SK-N-SH (cell line): ENCODE results near the gene SMAP1. TPM values are rescaled to one million over a fixed set of nuclear protein-coding genes. Genes with fewer than 3 reads are reported as not detected.

Source experiments
- CTCF ChIA-PET: fragments of 300-600, 350-600 bp; formaldehyde crosslinking; extraction: SDS; loops from one replicate; lab custom pipeline; 2021; lab: Yijun Ruan, JAX
- POLR2A ChIA-PET: fragments of 350-600 bp; sonication (Branson Sonifier 250); formaldehyde crosslinking; extraction: SDS; loops from one replicate; lab custom pipeline; 2020; ENCODE audit warnings: antibody characterized with exemption, inconsistent platforms; lab: Yijun Ruan, JAX
- DNase-seq: peaks from one replicate; pipeline ENCODE4 v3.0.0; 2012
- H2AFZ ChIP-seq: fragments of 200-600 bp; sonication (generic); 2 replicates; pipeline ENCODE4 v1.8.1; 2016; ENCODE audit warnings: antibody characterized with exemption, mild to moderate bottlenecking, low read depth
- H3F3A ChIP-seq: fragments of 200-600 bp; sonication (generic); replicated peaks from 2 replicates; pipeline ENCODE3; 2016; ENCODE audit warnings: antibody characterized with exemption, mild to moderate bottlenecking; ENCODE audit not compliant: insufficient read depth
- H3K27ac ChIP-seq, 2 experiments: fragments of 200-500 bp in 1 of 2; fragments of 200-600 bp in 1 of 2; sonication (Bioruptor generic) in 1 of 2; sonication (generic), shearing (Covaris generic) in 1 of 2; 2 replicates each; pipeline versions ENCODE4 v1.5.1 to v1.6.1; 2014 to 2016; ENCODE audit warnings: low read depth in 2 of 2, inconsistent platforms in 1 of 2, low read length in 1 of 2, mild to moderate bottlenecking in 1 of 2, mixed read lengths in 1 of 2
- H3K27me3 ChIP-seq: fragments of 200-600 bp; sonication (generic), shearing (Covaris generic); 2 replicates; pipeline ENCODE4 v1.6.1; 2016; ENCODE audit warnings: mixed run types; ENCODE audit not compliant: insufficient read depth
- H3K36me3 ChIP-seq, 2 experiments: fragments of 200-500 bp in 1 of 2; fragments of 200-600 bp in 1 of 2; sonication (Bioruptor generic) in 1 of 2; sonication (generic) in 1 of 2; replicated peaks in 1 of 2; 2 replicates each; pipeline versions ENCODE3 to v1.5.1; 2014 to 2016; ENCODE audit warnings: low read length in 1 of 2, mild to moderate bottlenecking in 1 of 2; ENCODE audit not compliant: insufficient read depth in 2 of 2, control insufficient read depth in 1 of 2
- H3K4me1 ChIP-seq, 2 experiments: fragments of 200-500 bp in 1 of 2; fragments of 200-600 bp in 1 of 2; sonication (Bioruptor generic) in 1 of 2; sonication (generic), shearing (Covaris generic) in 1 of 2; 2 replicates each; pipeline versions ENCODE4 v1.5.1 to v1.6.1; 2014 to 2016; ENCODE audit warnings: low read depth in 1 of 2, low read length in 1 of 2, mixed run types in 1 of 2; ENCODE audit not compliant: insufficient read depth in 2 of 2, control insufficient read depth in 1 of 2
- H3K4me2 ChIP-seq: fragments of 200-600 bp; sonication (generic), shearing (Covaris generic); 2 replicates; pipeline ENCODE4 v1.6.1; 2017; ENCODE audit warnings: mixed run types
- H3K4me3 ChIP-seq, 2 experiments: fragments of 200-500 bp in 1 of 2; fragments of 200-600 bp in 1 of 2; sonication (Bioruptor generic) in 1 of 2; sonication (generic), shearing (Covaris generic) in 1 of 2; 2 replicates each; pipeline versions ENCODE4 v1.5.1 to v1.8.1; 2014 to 2016; ENCODE audit warnings: low read depth in 2 of 2, inconsistent platforms in 1 of 2, low read length in 1 of 2, mild to moderate bottlenecking in 1 of 2, mixed read lengths in 1 of 2, moderate library complexity in 1 of 2
- H3K79me2 ChIP-seq: fragments of 200-600 bp; sonication (generic); 2 replicates; pipeline ENCODE4 v1.8.1; 2017; ENCODE audit warnings: mild to moderate bottlenecking; ENCODE audit not compliant: insufficient read depth
- H3K9ac ChIP-seq: fragments of 200-600 bp; sonication (generic); 2 replicates; pipeline ENCODE4 v1.6.1; 2017; ENCODE audit warnings: mixed run types
- H3K9me2 ChIP-seq: fragments of 200-600 bp; sonication (generic); 2 replicates; pipeline ENCODE4 v1.6.1; 2017; ENCODE audit warnings: mixed run types
- H3K9me3 ChIP-seq: fragments of 200-600 bp; sonication (generic); 2 replicates; pipeline ENCODE4 v1.6.1; 2017; ENCODE audit warnings: mixed run types, mild to moderate bottlenecking, moderate library complexity
- H4K20me1 ChIP-seq: fragments of 200-600 bp; sonication (generic); 2 replicates; pipeline ENCODE4 v1.6.1; 2017; ENCODE audit warnings: mild to moderate bottlenecking, mixed run types; ENCODE audit not compliant: insufficient read depth
- CHD2 ChIP-seq: fragments of 150-350 bp; IDR thresholded peaks from 2 replicates; pipeline ENCODE4 v1.6.1; 2018; ENCODE audit warnings: low read length; ENCODE audit not compliant: partially characterized antibody
- FOXJ3 ChIP-seq: sonication (generic); formaldehyde crosslinking; IDR thresholded peaks from 2 replicates; pipeline ENCODE4 v1.5.1; 2020; ENCODE audit warnings: mild to moderate bottlenecking, missing genetic modification reagents
- FOXM1 ChIP-seq: IDR thresholded peaks from 2 replicates; pipeline ENCODE4 v1.4.0; 2012; ENCODE audit warnings: low read depth, mild to moderate bottlenecking
- GATA2 ChIP-seq: sonication (generic); formaldehyde crosslinking; IDR thresholded peaks from 2 replicates; pipeline ENCODE4 v1.5.0; 2020; ENCODE audit warnings: mild to moderate bottlenecking, missing genetic modification reagents
- IRF3 ChIP-seq: fragments of 150-350 bp; IDR thresholded peaks from 2 replicates; pipeline ENCODE4 v1.6.1; 2016; ENCODE audit warnings: mild to moderate bottlenecking, low read depth, low read length
- JUND ChIP-seq: IDR thresholded peaks from 2 replicates; pipeline ENCODE4 v1.4.0; 2012
- MAX ChIP-seq: IDR thresholded peaks from 2 replicates; pipeline ENCODE4 v1.4.0; 2012; ENCODE audit warnings: low read depth
- PBX3 ChIP-seq: IDR thresholded peaks from 2 replicates; pipeline ENCODE4; 2012
- SIN3A ChIP-seq: IDR thresholded peaks from 2 replicates; pipeline ENCODE4 v1.6.1; 2012; ENCODE audit warnings: low read depth, mild to moderate bottlenecking, low read length, moderate library complexity, borderline replicate concordance
- USF1 ChIP-seq: IDR thresholded peaks from 2 replicates; pipeline ENCODE4 v1.4.0; 2012; ENCODE audit warnings: low read depth, borderline replicate concordance
- USF2 ChIP-seq: fragments of 150-350 bp; IDR thresholded peaks from 2 replicates; pipeline ENCODE4 v1.6.1; 2017; ENCODE audit warnings: antibody characterized with exemption, low read length, low read depth, borderline replicate concordance
- WGBS: methylation state at CpG from one replicate; pipeline ENCODE4 v1.1.6; 2017; ENCODE audit warnings: low lambda C conversion rate; 5-methylcytosine and 5-hydroxymethylcytosine counted together
- polyA plus RNA-seq, 3 experiments: library from polyadenylated mRNA; depleted of rRNA; stranded (reverse); fragments of >200 nt; gene quantifications; 2 replicates each; pipeline ENCODE4 v1.2.3, GENCODE V29; 2012

Gene SMAP1
- polyA plus RNA-seq, 1 of the 3 experiments (the other 2 are of a cell fraction): 12.6 TPM

- no peak for TF ChIP-seq IRF3
- no peak for TF ChIP-seq PBX3
- no peak for TF ChIP-seq GATA2
- TF ChIP-seq FOXJ3 (CRISPR knock-in tag): no peak
Observed at GRCh38 chr6:70680396-70680795, 12.7 kb downstream of the SMAP1 start (continued).

- no peaks in the 10 kb centered on the region for H3K27me3 ChIP-seq
- H3K27ac ChIP-seq: no peak overlapping the region
- H3K9me2 ChIP-seq: no peaks in the 10 kb centered on the region
- 5% methylated on average over 1 of the region's 1 CpG for WGBS
- no peak overlapping the region for H3K9ac ChIP-seq
- no peaks in the 10 kb centered on the region for H3K4me1 ChIP-seq
- no peak overlapping the region for H3K4me2 ChIP-seq
- peaks cover 43% of the 10 kb centered on the region for H3K79me2 ChIP-seq
- H3F3A ChIP-seq: peaks cover 14% of the 10 kb centered on the region
- no peaks in the 10 kb centered on the region for H3K9me3 ChIP-seq
- H3K36me3 ChIP-seq: no peaks in the 10 kb centered on the region
- peaks cover 13% of the 10 kb centered on the region for H4K20me1 ChIP-seq
- ChIA-PET POLR2A (no interaction called here), CTCF (interaction anchor here (0.8 to 1.4 kb wide), 6 partner anchors 195 to 464 kb away, joined by 3 to 5 read pairs (median 3); no protein-coding TSS in a partner anchor)
- no peak for DNase-seq
- no peak for TF ChIP-seq FOXM1
- no peak for TF ChIP-seq SIN3A
- no peak for TF ChIP-seq JUND
- no peak for TF ChIP-seq MAX
- no peak for TF ChIP-seq IRF3
- no peak for TF ChIP-seq CHD2
- TF ChIP-seq USF2: no peak
- TF ChIP-seq USF1: no peak
- no peak overlapping the region for H3K4me3 ChIP-seq
- no peak overlapping the region for H2AFZ ChIP-seq
Observed at GRCh38 chr6:70684794-70685493, 17.3 kb downstream of the SMAP1 start.
